Thymus (tissue), 11 donors: Measurements from ENCODE around the gene HEMGN. TPM values are rescaled to one million over a fixed set of nuclear protein-coding genes. Genes with fewer than 3 reads are reported as not detected.
A peak's percentile ranks its signal among the peaks of the same experiment; 100 is the strongest.

Experiments used
- DNase-seq, 9 donors: peaks; one replicate each; pipeline ENCODE4 v3.0.0-alpha.2; 2013; ENCODE audit warnings: low spot score in 9 of 9, low read depth in 6 of 9, missing footprints in 1 of 9
- H3K27ac ChIP-seq, 2 donors: one replicate each; pipeline ENCODE4 v1.5.1; 2013; ENCODE audit warnings: control low read depth in 1 of 2, low read depth in 1 of 2, low read length in 1 of 2, mild to moderate bottlenecking in 1 of 2, moderate library complexity in 1 of 2
- H3K27me3 ChIP-seq, 2 donors: one replicate each; pipeline ENCODE4 v1.5.1; 2013; ENCODE audit warnings: low read length in 1 of 2; ENCODE audit not compliant: control insufficient read depth in 2 of 2, insufficient read depth in 1 of 2
- H3K36me3 ChIP-seq, 2 donors: one replicate each; pipeline ENCODE4 v1.5.1; 2013; ENCODE audit warnings: low read length in 1 of 2, mild to moderate bottlenecking in 1 of 2, moderate library complexity in 1 of 2; ENCODE audit not compliant: control insufficient read depth in 2 of 2, insufficient read depth in 2 of 2
- H3K4me1 ChIP-seq, 2 donors: one replicate each; pipeline ENCODE4 v1.5.1; 2013; ENCODE audit warnings: low read length in 2 of 2; ENCODE audit not compliant: control insufficient read depth in 2 of 2, insufficient read depth in 2 of 2
- H3K4me3 ChIP-seq, 2 donors: one replicate each; pipeline ENCODE4 v1.5.1; 2013; ENCODE audit warnings: low read length in 2 of 2, control low read depth in 1 of 2, mild to moderate bottlenecking in 1 of 2
- H3K9me3 ChIP-seq, 2 donors: one replicate each; pipeline ENCODE4 v1.5.1; 2013; ENCODE audit warnings: low read length in 1 of 2, mild to moderate bottlenecking in 1 of 2; ENCODE audit not compliant: control insufficient read depth in 2 of 2, insufficient read depth in 1 of 2
- WGBS: extraction: QIAGEN DNeasy Blood & Tissue Kit; methylation state at CpG from one replicate; pipeline ENCODE4 v1.1.7; 2013; 5-methylcytosine and 5-hydroxymethylcytosine counted together
- polyA plus RNA-seq: library from polyadenylated mRNA; stranded (reverse); fragments of 200-250 nt; gene quantifications from one replicate; pipeline ENCODE4 v1.2.3, GENCODE V29; 2013
- total RNA-seq: library from RNA; stranded (reverse); fragments of 120-200 nt; gene quantifications from one replicate; pipeline ENCODE4 v1.2.4, GENCODE V29; 2013
- donor health status: healthy.

The HEMGN gene
- total and polyA plus RNA-seq, 2 donors: 4.1 to 16.9 TPM

- H3K27me3 ChIP-seq: no peaks in the 10 kb centered on the region
- H3K9me3 ChIP-seq: no peaks in the 10 kb centered on the region
- no peak for DNase-seq
- no peak overlapping the region for H3K4me3 ChIP-seq
- H3K36me3 ChIP-seq: peaks cover 41 to 58% of the 10 kb centered on the region in 2 donors
- H3K27ac ChIP-seq: no peak overlapping the region
- 97% methylated on average over 6 of the region's 6 CpGs for WGBS
- H3K4me1 ChIP-seq: peaks cover 17 to 24% of the 10 kb centered on the region in 2 donors
Measured at GRCh38 chr9:97910357-97910756, 27.6 kb downstream of the HEMGN start.

- Histone ChIP-seq H3K4me3 (no peak overlapping the region), H3K4me1 (peaks cover 22 to 29% of the 10 kb centered on the region in 2 donors), H3K36me3 (peaks cover 41 to 53% of the 10 kb centered on the region in 2 donors), H3K27me3 (no peaks in the 10 kb centered on the region), H3K27ac (no peak overlapping the region), H3K9me3 (no peaks in the 10 kb centered on the region)
- no peak for DNase-seq
- WGBS: 87% methylated on average over 1 of the region's 1 CpG
Measured at GRCh38 chr9:97908705-97909104, 29.3 kb downstream of the HEMGN start.

- peaks cover 22 to 31% of the 10 kb centered on the region in 2 donors for H3K4me1 ChIP-seq
- H3K9me3 ChIP-seq: no peaks in the 10 kb centered on the region
- WGBS: 89% methylated on average over 5 of the region's 5 CpGs
- no peaks in the 10 kb centered on the region for H3K27me3 ChIP-seq
- H3K36me3 ChIP-seq: peaks cover 37 to 45% of the 10 kb centered on the region in 2 donors
- H3K4me3 ChIP-seq: no peak overlapping the region
- no peak for DNase-seq
- no peak overlapping the region for H3K27ac ChIP-seq
Measured at GRCh38 chr9:97907632-97908031, 30.3 kb downstream of the HEMGN start.

GRCh38 chr9:97907046-97907445 lies 30.9 kb downstream of the HEMGN start:
- H3K27ac ChIP-seq: peak overlapping the region; percentile 1 to 10
- peaks cover 22 to 31% of the 10 kb centered on the region in 2 donors for H3K4me1 ChIP-seq
- DNase-seq: peak in 1 of 9 donors; percentile 47
- H3K36me3 ChIP-seq: peaks cover 35 to 40% of the 10 kb centered on the region in 2 donors
- no peak overlapping the region for H3K4me3 ChIP-seq
- whole genome bisulfite sequencing: 17% methylated on average over 3 of the region's 3 CpGs
- no peaks in the 10 kb centered on the region for H3K27me3 ChIP-seq
- no peaks in the 10 kb centered on the region for H3K9me3 ChIP-seq

GRCh38 chr9:97906236-97906831 lies 31.6 kb downstream of the HEMGN start:
- DNase-seq: peak in 1 of 9 donors; percentile 32
- Histone ChIP-seq H3K4me3 (no peak overlapping the region), H3K27me3 (no peaks in the 10 kb centered on the region), H3K36me3 (peaks cover 33% of the 10 kb centered on the region in 2 donors), H3K4me1 (peaks cover 22 to 33% of the 10 kb centered on the region in 2 donors), H3K27ac (peak overlapping the region; percentile 52 to 55), H3K9me3 (no peaks in the 10 kb centered on the region)
- WGBS: 75% methylated on average over 12 of the region's 12 CpGs

GRCh38 chr9:97905228-97905627 lies 32.7 kb downstream of the HEMGN start:
- peak overlapping the region in 1 of 2 donors; percentile 48 for H3K27ac ChIP-seq
- H3K4me1 ChIP-seq: peaks cover 22 to 33% of the 10 kb centered on the region in 2 donors
- no peak overlapping the region for H3K4me3 ChIP-seq
- H3K36me3 ChIP-seq: peaks cover 26 to 27% of the 10 kb centered on the region in 2 donors
- no peaks in the 10 kb centered on the region for H3K9me3 ChIP-seq
- 6% methylated on average over 2 of the region's 2 CpGs for WGBS
- no peaks in the 10 kb centered on the region for H3K27me3 ChIP-seq
- DNase-seq: peak in 5 of 9 donors; percentile 53 to 90 (median 72)

GRCh38 chr9:97904725-97905124 lies 33.2 kb downstream of the HEMGN start:
- no peaks in the 10 kb centered on the region for H3K27me3 ChIP-seq
- no peaks in the 10 kb centered on the region for H3K9me3 ChIP-seq
- DNase-seq: peak in 1 of 9 donors; percentile 48
- H3K4me3 ChIP-seq: no peak overlapping the region
- 94% methylated on average over 9 of the region's 9 CpGs for WGBS
- H3K27ac ChIP-seq: peak overlapping the region; percentile 48 to 61
- H3K4me1 ChIP-seq: peaks cover 22 to 33% of the 10 kb centered on the region in 2 donors
- H3K36me3 ChIP-seq: peaks cover 24 to 25% of the 10 kb centered on the region in 2 donors

GRCh38 chr9:97903177-97903576 lies 34.8 kb downstream of the HEMGN start:
- 97% methylated on average over 1 of the region's 1 CpG for WGBS
- H3K9me3 ChIP-seq: no peaks in the 10 kb centered on the region
- H3K4me1 ChIP-seq: peaks cover 22 to 33% of the 10 kb centered on the region in 2 donors
- DNase-seq: no peak
- no peaks in the 10 kb centered on the region for H3K27me3 ChIP-seq
- H3K4me3 ChIP-seq: no peak overlapping the region
- H3K27ac ChIP-seq: no peak overlapping the region
- peaks cover 15 to 16% of the 10 kb centered on the region in 2 donors for H3K36me3 ChIP-seq

GRCh38 chr9:97900738-97901565 lies 37.0 kb downstream of the HEMGN start:
- WGBS: 72% methylated on average over 5 of the region's 5 CpGs
- Histone ChIP-seq H3K27ac (no peak overlapping the region), H3K4me3 (no peak overlapping the region), H3K9me3 (no peaks in the 10 kb centered on the region), H3K36me3 (peaks cover 7 to 19% of the 10 kb centered on the region in 2 donors), H3K27me3 (no peaks in the 10 kb centered on the region), H3K4me1 (peaks cover 10 to 14% of the 10 kb centered on the region in 2 donors)
- DNase-seq: peak in 1 of 9 donors; percentile 58
